ENCODE data around the gene ZBTB20. TPM values are rescaled to one million over a fixed set of nuclear protein-coding genes. Genes with fewer than 3 reads are reported as not detected.

The ZBTB20 gene
- total and polyA plus RNA-seq, 4 donors, result 3.1 to 57.4 (median 29.3) TPM

GRCh38 chr3:114365909-114366308, 781.2 kb downstream of the ZBTB20 start:
- Histone ChIP-seq H3K36me3 (ENCODE audit: control insufficient read depth, insufficient read depth, low read length) (no peaks in the 10 kb centered on the region), H3K27me3 (ENCODE audit: control insufficient read depth, insufficient read depth, low read length) (no peaks in the 10 kb centered on the region), H3K9me3 (ENCODE audit: control insufficient read depth, insufficient read depth, low read length) (no peaks in the 10 kb centered on the region), H3K27ac (ENCODE audit: low read depth, low read length) (no peak overlapping the region), H3K4me3 (ENCODE audit: low read depth, low read length) (no peak overlapping the region), H3K4me1 (ENCODE audit: control insufficient read depth, insufficient read depth, low read length) (peaks cover 4% of the 10 kb centered on the region)
- WGBS (ENCODE audit: insufficient coverage), result no CpG with 5 or more reads among the region's 3 CpGs
- DNase-seq (ENCODE audit: low read depth in 4 of 6, low spot score in 6 of 6), result no peak

- no peak overlapping the region for H3K4me3 ChIP-seq (ENCODE audit: low read depth, low read length)
- 33% methylated on average over 1 of the region's 6 CpGs for WGBS (ENCODE audit: insufficient coverage)
- peak overlapping the region; percentile 70 for H3K27ac ChIP-seq (ENCODE audit: low read depth, low read length)
- peak in 2 of 6 donors; percentile 74 to 83 for DNase-seq (ENCODE audit: low read depth in 4 of 6, low spot score in 6 of 6)
- H3K27me3 ChIP-seq (ENCODE audit: control insufficient read depth, insufficient read depth, low read length), result no peaks in the 10 kb centered on the region
- no peaks in the 10 kb centered on the region for H3K9me3 ChIP-seq (ENCODE audit: control insufficient read depth, insufficient read depth, low read length)
- peaks cover 4% of the 10 kb centered on the region for H3K4me1 ChIP-seq (ENCODE audit: control insufficient read depth, insufficient read depth, low read length)
- H3K36me3 ChIP-seq (ENCODE audit: control insufficient read depth, insufficient read depth, low read length), result no peaks in the 10 kb centered on the region
These were observed 782.1 kb downstream of the ZBTB20 start for GRCh38 chr3:114364806-114365654.

GRCh38 chr3:114363554-114364202, 783.4 kb downstream of the ZBTB20 start:
- Histone ChIP-seq H3K27ac (ENCODE audit: low read depth, low read length) (peak overlapping the region; percentile 70), H3K9me3 (ENCODE audit: control insufficient read depth, insufficient read depth, low read length) (no peaks in the 10 kb centered on the region), H3K27me3 (ENCODE audit: control insufficient read depth, insufficient read depth, low read length) (no peaks in the 10 kb centered on the region), H3K4me3 (ENCODE audit: low read depth, low read length) (no peak overlapping the region), H3K4me1 (ENCODE audit: control insufficient read depth, insufficient read depth, low read length) (peaks cover 4% of the 10 kb centered on the region), H3K36me3 (ENCODE audit: control insufficient read depth, insufficient read depth, low read length) (no peaks in the 10 kb centered on the region)
- DNase-seq (ENCODE audit: low read depth in 4 of 6, low spot score in 6 of 6), result peak in 1 of 6 donors; percentile 25
- no CpG with 5 or more reads among the region's 1 CpG for WGBS (ENCODE audit: insufficient coverage)

GRCh38 chr3:114362815-114363214, 784.3 kb downstream of the ZBTB20 start:
- Histone ChIP-seq H3K36me3 (ENCODE audit: control insufficient read depth, insufficient read depth, low read length) (no peaks in the 10 kb centered on the region), H3K4me3 (ENCODE audit: low read depth, low read length) (no peak overlapping the region), H3K27ac (ENCODE audit: low read depth, low read length) (no peak overlapping the region), H3K27me3 (ENCODE audit: control insufficient read depth, insufficient read depth, low read length) (no peaks in the 10 kb centered on the region), H3K9me3 (ENCODE audit: control insufficient read depth, insufficient read depth, low read length) (no peaks in the 10 kb centered on the region), H3K4me1 (ENCODE audit: control insufficient read depth, insufficient read depth, low read length) (peaks cover 4% of the 10 kb centered on the region)
- peak in 2 of 6 donors; percentile 59 to 84 for DNase-seq (ENCODE audit: low read depth in 4 of 6, low spot score in 6 of 6)
- no CpG with 5 or more reads among the region's 1 CpG for WGBS (ENCODE audit: insufficient coverage)

DNA sequence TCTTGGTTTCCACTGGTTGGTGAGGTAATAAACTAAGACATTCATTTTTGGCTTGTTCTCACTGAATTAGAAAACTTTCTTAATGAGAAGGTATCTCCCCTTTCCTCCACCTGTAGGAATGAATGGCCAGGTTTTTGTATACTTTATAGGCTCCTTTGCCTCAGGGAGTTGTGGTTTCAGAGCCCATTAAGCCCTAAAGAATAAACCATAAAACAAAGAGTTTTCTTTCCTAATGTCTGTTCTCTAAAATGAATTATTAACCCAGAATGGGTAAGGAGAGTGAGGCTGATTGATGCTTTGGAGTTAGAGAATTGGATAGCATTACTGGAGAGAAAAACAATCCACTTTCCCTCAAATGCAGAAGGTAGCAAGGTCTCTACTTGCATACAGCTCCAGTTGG, 785.7 kb downstream of the ZBTB20 start:
- H3K9me3 ChIP-seq (ENCODE audit: control insufficient read depth, insufficient read depth, low read length), result no peaks in the 10 kb centered on the region

GRCh38 chr3:114356525-114356924, 790.6 kb downstream of the ZBTB20 start:
- no peak overlapping the region for H3K4me3 ChIP-seq (ENCODE audit: low read depth, low read length)
- H3K4me1 ChIP-seq (ENCODE audit: control insufficient read depth, insufficient read depth, low read length), result peaks cover 3% of the 10 kb centered on the region
- no peak overlapping the region for H3K27ac ChIP-seq (ENCODE audit: low read depth, low read length)
- peak in 1 of 6 donors; percentile 75 for DNase-seq (ENCODE audit: low read depth in 4 of 6, low spot score in 6 of 6)
- H3K36me3 ChIP-seq (ENCODE audit: control insufficient read depth, insufficient read depth, low read length), result peaks cover 3% of the 10 kb centered on the region
- H3K9me3 ChIP-seq (ENCODE audit: control insufficient read depth, insufficient read depth, low read length), result no peaks in the 10 kb centered on the region
- WGBS (ENCODE audit: insufficient coverage), result 0% methylated on average over 1 of the region's 1 CpG
- no peaks in the 10 kb centered on the region for H3K27me3 ChIP-seq (ENCODE audit: control insufficient read depth, insufficient read depth, low read length)

More for the DNA sequence above, 785.7 kb downstream of the ZBTB20 start:
- Histone ChIP-seq H3K4me1 (ENCODE audit: control insufficient read depth, insufficient read depth, low read length) (peaks cover 6% of the 10 kb centered on the region), H3K27me3 (ENCODE audit: control insufficient read depth, insufficient read depth, low read length) (no peaks in the 10 kb centered on the region), H3K27ac (ENCODE audit: low read depth, low read length) (no peak overlapping the region), H3K4me3 (ENCODE audit: low read depth, low read length) (no peak overlapping the region), H3K36me3 (ENCODE audit: control insufficient read depth, insufficient read depth, low read length) (no peaks in the 10 kb centered on the region)
- no peak for DNase-seq (ENCODE audit: low read depth in 4 of 6, low spot score in 6 of 6)

GRCh38 chr3:114356066-114356465, 791.0 kb downstream of the ZBTB20 start:
- Histone ChIP-seq H3K36me3 (ENCODE audit: control insufficient read depth, insufficient read depth, low read length) (peaks cover 8% of the 10 kb centered on the region), H3K4me1 (ENCODE audit: control insufficient read depth, insufficient read depth, low read length) (peaks cover 3% of the 10 kb centered on the region), H3K4me3 (ENCODE audit: low read depth, low read length) (no peak overlapping the region), H3K27ac (ENCODE audit: low read depth, low read length) (no peak overlapping the region), H3K27me3 (ENCODE audit: control insufficient read depth, insufficient read depth, low read length) (no peaks in the 10 kb centered on the region), H3K9me3 (ENCODE audit: control insufficient read depth, insufficient read depth, low read length) (no peaks in the 10 kb centered on the region)
- DNase-seq (ENCODE audit: low read depth in 4 of 6, low spot score in 6 of 6), result peak in 2 of 6 donors; percentile 40 to 86
- WGBS (ENCODE audit: insufficient coverage), result 21% methylated on average over 4 of the region's 4 CpGs

DNA sequence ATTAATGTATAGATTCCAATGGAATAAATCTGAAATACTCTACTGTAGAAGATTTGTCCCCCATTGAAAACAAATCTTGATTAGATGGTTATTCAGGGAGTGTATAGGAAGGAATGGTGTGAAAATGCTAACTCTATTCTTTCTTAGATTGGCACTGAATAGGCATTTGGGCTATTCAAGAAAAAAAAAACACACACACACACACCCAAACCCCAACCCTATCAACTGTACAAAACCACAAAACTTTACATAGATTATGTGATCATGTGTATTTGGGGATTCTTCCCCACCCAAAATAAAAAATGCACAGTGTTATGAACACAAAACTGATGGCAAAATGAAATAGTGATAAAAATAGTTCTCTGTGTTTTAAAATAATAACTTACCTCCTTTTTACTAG, 791.4 kb downstream of the ZBTB20 start:
- Histone ChIP-seq H3K9me3 (ENCODE audit: control insufficient read depth, insufficient read depth, low read length) (no peaks in the 10 kb centered on the region), H3K27me3 (ENCODE audit: control insufficient read depth, insufficient read depth, low read length) (no peaks in the 10 kb centered on the region), H3K36me3 (ENCODE audit: control insufficient read depth, insufficient read depth, low read length) (peaks cover 12% of the 10 kb centered on the region), H3K4me1 (ENCODE audit: control insufficient read depth, insufficient read depth, low read length) (peaks cover 3% of the 10 kb centered on the region), H3K4me3 (ENCODE audit: low read depth, low read length) (no peak overlapping the region), H3K27ac (ENCODE audit: low read depth, low read length) (no peak overlapping the region)
- no peak for DNase-seq (ENCODE audit: low read depth in 4 of 6, low spot score in 6 of 6)

DNA sequence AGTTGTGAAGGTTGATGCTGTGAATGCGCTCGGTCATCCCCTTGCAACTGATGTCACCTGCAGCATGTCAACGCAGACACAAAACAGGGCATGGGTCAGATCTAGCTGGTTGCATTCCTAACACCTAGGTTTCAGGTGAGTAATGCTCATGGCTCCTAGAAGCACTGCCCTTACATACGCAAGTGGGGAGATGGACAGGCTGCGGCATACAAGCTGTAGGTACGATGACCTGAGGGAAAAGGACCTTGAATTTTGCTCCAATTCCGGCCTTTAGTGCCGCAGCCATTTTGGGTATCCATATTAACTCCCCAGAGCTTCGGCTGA, 795.3 kb downstream of the ZBTB20 start:
- no peaks in the 10 kb centered on the region for H3K9me3 ChIP-seq (ENCODE audit: control insufficient read depth, insufficient read depth, low read length)
- H3K36me3 ChIP-seq (ENCODE audit: control insufficient read depth, insufficient read depth, low read length), result peaks cover 25% of the 10 kb centered on the region
- peaks cover 3% of the 10 kb centered on the region for H3K4me1 ChIP-seq (ENCODE audit: control insufficient read depth, insufficient read depth, low read length)
- DNase-seq (ENCODE audit: low read depth in 4 of 6, low spot score in 6 of 6), result no peak
- WGBS (ENCODE audit: insufficient coverage), result 98% methylated on average over 8 of the region's 9 CpGs
- no peak overlapping the region for H3K4me3 ChIP-seq (ENCODE audit: low read depth, low read length)
- H3K27ac ChIP-seq (ENCODE audit: low read depth, low read length), result no peak overlapping the region
- H3K27me3 ChIP-seq (ENCODE audit: control insufficient read depth, insufficient read depth, low read length), result no peaks in the 10 kb centered on the region

Data from spinal cord (tissue), 10 donors.